K562 (cell line): ENCODE results near the gene BMP6. TPM values are rescaled to one million over a fixed set of nuclear protein-coding genes. Genes with fewer than 3 reads are reported as not detected.

ENCODE experiments used
- CBFA2T3 ChIP-seq: fragments of 450-650 bp; IDR thresholded peaks from 2 replicates; pipeline ENCODE4 v1.6.1; 2017
- DEAF1 ChIP-seq: fragments of 450-650 bp; formaldehyde crosslinking; IDR thresholded peaks from 2 replicates; pipeline ENCODE4 v1.4.0; 2020; ENCODE audit warnings: mild to moderate bottlenecking, moderate library complexity
- E2F8 ChIP-seq: fragments of 450-650 bp; IDR thresholded peaks from 2 replicates; pipeline ENCODE4 v1.7.1; 2018; ENCODE audit warnings: mild to moderate bottlenecking, low read depth; ENCODE audit not compliant: partially characterized antibody
- HDAC2 ChIP-seq: fragments of 450-650 bp; IDR thresholded peaks from 2 replicates; pipeline ENCODE4 v1.6.1; 2016; ENCODE audit warnings: mild to moderate bottlenecking
- MAZ ChIP-seq, 2 experiments: fragments of 450-650 bp in 1 of 2; sonication (generic) in 1 of 2; formaldehyde crosslinking; IDR thresholded peaks in 1 of 2; conservative IDR thresholded peaks in 1 of 2; 2 replicates each; pipeline versions ENCODE4 v1.4.0 to v1.5.0; 2020; ENCODE audit warnings: mild to moderate bottlenecking in 1 of 2, missing genetic modification reagents in 1 of 2
- RAD21 ChIP-seq, 2 experiments: fragments of 250-450 bp in 1 of 2; fragments of 450-650 bp in 1 of 2; sonication (Bioruptor Pico) in 1 of 2; formaldehyde crosslinking in 1 of 2; IDR thresholded peaks in 1 of 2; conservative IDR thresholded peaks in 1 of 2; 2 replicates each; pipeline versions ENCODE4 v1.4.0 to v1.8.0; 2020 to 2022; ENCODE audit warnings: mild to moderate bottlenecking in 2 of 2, moderate library complexity in 1 of 2
- RB1 ChIP-seq: fragments of 450-650 bp; IDR thresholded peaks from 2 replicates; pipeline ENCODE4 v1.6.1; 2017; ENCODE audit warnings: low read depth, mild to moderate bottlenecking
- SIN3B ChIP-seq: fragments of 450-650 bp; IDR thresholded peaks from 2 replicates; pipeline ENCODE4 v1.6.1; 2017; ENCODE audit warnings: low read depth, mild to moderate bottlenecking, moderate library complexity
- TBL1XR1 ChIP-seq, 2 experiments: IDR thresholded peaks; 2 replicates each; pipeline ENCODE4 v1.6.1; 2012; ENCODE audit warnings: improper control_type of control experiment in 2 of 2, low read length in 2 of 2, mild to moderate bottlenecking in 1 of 2
- TFAM ChIP-seq: fragments of 250-450 bp; sonication (Bioruptor Pico); conservative IDR thresholded peaks from 2 replicates; pipeline ENCODE4 v1.5.0; 2021; ENCODE audit warnings: mild to moderate bottlenecking, moderate library complexity
- TRIM24 ChIP-seq, 2 experiments: fragments of 450-650 bp; IDR thresholded peaks; 2 replicates each; pipeline ENCODE4 v1.6.1; 2016
- ZFP36 ChIP-seq: fragments of 150-350 bp; IDR thresholded peaks from 2 replicates; pipeline ENCODE4 v1.6.1; 2018; ENCODE audit warnings: low read length, low read depth; ENCODE audit not compliant: partially characterized antibody
- ZNF134 ChIP-seq: fragments of 250-450 bp; sonication (Bioruptor Pico); conservative IDR thresholded peaks from 2 replicates; pipeline ENCODE4 v1.4.0; 2020
- ZNF263 ChIP-seq: sonication (generic); formaldehyde crosslinking; IDR thresholded peaks from 2 replicates; pipeline ENCODE4 v1.8.0; 2022; ENCODE audit warnings: mild to moderate bottlenecking, missing genetic modification reagents, borderline replicate concordance
- ZNF445 ChIP-seq: fragments of 250-450 bp; sonication (Bioruptor Pico); IDR thresholded peaks from 2 replicates; pipeline ENCODE4 v1.4.0; 2020; ENCODE audit warnings: low read depth, mild to moderate bottlenecking, moderate library complexity
- ZNF699 ChIP-seq: fragments of 250-450 bp; sonication (Bioruptor Pico); IDR thresholded peaks from 2 replicates; pipeline ENCODE4 v1.8.0; 2021; ENCODE audit warnings: mild to moderate bottlenecking, moderate library complexity; ENCODE audit not compliant: insufficient replicate concordance
- ZNF785 ChIP-seq: fragments of 250-450 bp; sonication (Bioruptor Pico); IDR thresholded peaks from 2 replicates; pipeline ENCODE4 v1.4.0; 2020; ENCODE audit warnings: mild to moderate bottlenecking
- ZNF79 ChIP-seq: fragments of 250-450 bp; sonication (Bioruptor Pico); IDR thresholded peaks from 2 replicates; pipeline ENCODE4 v1.4.0; 2020; ENCODE audit warnings: low read depth, mild to moderate bottlenecking, moderate library complexity
- polyA plus RNA-seq, 8 experiments: library from polyadenylated mRNA; depleted of rRNA in 4 of 8; stranded (reverse) in 5 of 8; unstranded in 3 of 8; fragments of >200 nt; fragmentation: Nextera tagmentation in 2 of 8; fragmentation: Illumina TruSeq in 1 of 8; extraction: Ambion mirVana in 2 of 8; extraction: Trizol in 1 of 8; gene quantifications; 2 replicates each; pipeline versions ENCODE4 v1.2.1 to v1.2.3, GENCODE V29; 2011 to 2014; ENCODE audit warnings: inconsistent platforms in 1 of 8, missing spikeins in 1 of 8
- total RNA-seq, 7 experiments: library from RNA; depleted of rRNA in 6 of 7; stranded (reverse); fragments of >200 nt in 6 of 7; fragmentation: Illumina TruSeq in 2 of 7; extraction: Trizol in 2 of 7; gene quantifications; 2 replicates each; pipeline versions ENCODE4 v1.2.1 to v1.2.3, GENCODE V29; 2011 to 2021; ENCODE audit warnings: low replicate concordance in 1 of 7
- TF ChIP-seq, protein P1 (sequence below): IDR thresholded peaks from 2 replicates; pipeline ENCODE4 v1.6.1; 2014; ENCODE audit warnings: antibody characterized with exemption
- TF ChIP-seq, protein P2 (sequence below): fragments of 450-650 bp; IDR thresholded peaks from 2 replicates; pipeline ENCODE4 v1.6.1; 2017; ENCODE audit warnings: mild to moderate bottlenecking, moderate library complexity
- TF ChIP-seq, protein P3 (sequence below): fragments of 250-450 bp; sonication (Bioruptor Pico); IDR thresholded peaks from 2 replicates; pipeline ENCODE4 v1.9.0; 2021; ENCODE audit warnings: mild to moderate bottlenecking

BMP6 gene
- total and polyA plus RNA-seq, 9 of the 15 experiments (the other 6 are each of a cell fraction or from before 2014, with no cell fraction given): 0.01 to 0.13 (median 0.06) TPM; not detected in 3

DNA sequence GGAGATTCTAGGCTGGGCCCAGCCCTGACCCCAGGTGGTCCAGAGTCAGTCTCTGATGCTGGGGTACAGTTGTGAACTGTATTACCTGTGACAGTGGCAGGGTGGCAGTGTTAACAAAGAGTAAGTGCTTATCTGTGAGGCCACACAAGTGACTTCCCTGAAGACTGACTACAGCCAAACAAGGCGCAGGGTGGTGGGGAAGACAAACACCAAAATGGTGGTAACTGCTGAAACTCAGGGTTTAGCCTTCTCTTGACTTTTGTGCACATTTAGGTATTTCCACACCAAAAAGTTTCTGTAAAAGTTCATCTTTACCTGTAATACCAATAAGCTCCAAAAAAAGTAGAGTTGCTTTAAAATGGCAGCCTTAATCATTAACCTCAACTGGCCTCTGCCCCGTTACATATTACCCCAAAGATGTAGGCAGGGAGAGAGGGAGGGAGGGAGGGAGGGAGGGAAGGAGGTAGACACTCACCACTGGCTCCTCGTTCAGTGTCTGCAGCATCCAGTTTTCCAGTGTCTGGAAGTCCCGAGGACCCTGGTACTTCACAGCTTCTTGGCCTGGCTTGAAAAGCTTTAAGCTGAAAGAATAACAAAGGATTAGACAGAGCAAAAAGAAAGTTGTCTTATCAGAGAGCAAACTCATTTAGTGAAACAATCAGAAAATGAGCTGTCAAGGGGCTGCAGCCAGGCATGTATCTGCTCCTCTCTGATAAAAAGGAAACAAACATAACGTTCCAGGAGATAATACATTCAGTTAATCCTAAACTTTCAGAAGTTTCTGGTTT is 173.4 kb downstream of the BMP6 start (continued):
- TF ChIP-seq E2F8: peak; percentile 23
- peak; percentile 98 for TF ChIP-seq CBFA2T3
- TF ChIP-seq, protein P1, sequence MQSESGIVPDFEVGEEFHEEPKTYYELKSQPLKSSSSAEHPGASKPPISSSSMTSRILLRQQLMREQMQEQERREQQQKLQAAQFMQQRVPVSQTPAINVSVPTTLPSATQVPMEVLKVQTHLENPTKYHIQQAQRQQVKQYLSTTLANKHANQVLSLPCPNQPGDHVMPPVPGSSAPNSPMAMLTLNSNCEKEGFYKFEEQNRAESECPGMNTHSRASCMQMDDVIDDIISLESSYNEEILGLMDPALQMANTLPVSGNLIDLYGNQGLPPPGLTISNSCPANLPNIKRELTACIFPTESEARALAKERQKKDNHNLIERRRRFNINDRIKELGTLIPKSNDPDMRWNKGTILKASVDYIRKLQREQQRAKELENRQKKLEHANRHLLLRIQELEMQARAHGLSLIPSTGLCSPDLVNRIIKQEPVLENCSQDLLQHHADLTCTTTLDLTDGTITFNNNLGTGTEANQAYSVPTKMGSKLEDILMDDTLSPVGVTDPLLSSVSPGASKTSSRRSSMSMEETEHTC: no peak
- no peak for TF ChIP-seq ZNF785 (CRISPR knock-in tag)
- TF ChIP-seq DEAF1 (CRISPR knock-in tag): peak; percentile 75
- TF ChIP-seq, protein P2, sequence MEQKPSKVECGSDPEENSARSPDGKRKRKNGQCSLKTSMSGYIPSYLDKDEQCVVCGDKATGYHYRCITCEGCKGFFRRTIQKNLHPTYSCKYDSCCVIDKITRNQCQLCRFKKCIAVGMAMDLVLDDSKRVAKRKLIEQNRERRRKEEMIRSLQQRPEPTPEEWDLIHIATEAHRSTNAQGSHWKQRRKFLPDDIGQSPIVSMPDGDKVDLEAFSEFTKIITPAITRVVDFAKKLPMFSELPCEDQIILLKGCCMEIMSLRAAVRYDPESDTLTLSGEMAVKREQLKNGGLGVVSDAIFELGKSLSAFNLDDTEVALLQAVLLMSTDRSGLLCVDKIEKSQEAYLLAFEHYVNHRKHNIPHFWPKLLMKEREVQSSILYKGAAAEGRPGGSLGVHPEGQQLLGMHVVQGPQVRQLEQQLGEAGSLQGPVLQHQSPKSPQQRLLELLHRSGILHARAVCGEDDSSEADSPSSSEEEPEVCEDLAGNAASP: no peak
- TF ChIP-seq RB1: no peak
- no peak for TF ChIP-seq TFAM (CRISPR knock-in tag)
- TF ChIP-seq SIN3B: no peak
- TF ChIP-seq ZNF445 (CRISPR knock-in tag): no peak
- TF ChIP-seq ZNF699 (CRISPR knock-in tag): no peak
- TF ChIP-seq ZNF263 (CRISPR knock-in tag): peak; percentile 39; the same call in 1 of the 2 replicates
- TF ChIP-seq ZNF134 (CRISPR knock-in tag): no peak
- TF ChIP-seq, protein P3, sequence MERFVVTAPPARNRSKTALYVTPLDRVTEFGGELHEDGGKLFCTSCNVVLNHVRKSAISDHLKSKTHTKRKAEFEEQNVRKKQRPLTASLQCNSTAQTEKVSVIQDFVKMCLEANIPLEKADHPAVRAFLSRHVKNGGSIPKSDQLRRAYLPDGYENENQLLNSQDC (CRISPR knock-in tag): no peak
- TF ChIP-seq ZFP36: no peak
- peak; percentile 79 to 91 for TF ChIP-seq TRIM24 (IDR thresholded peaks at IDR 0.05)
- peak; percentile 36 to 97; a peak in 2 of 4 replicates for TF ChIP-seq TBL1XR1 (IDR thresholded peaks at IDR 0.05; ENCODE audit: low read length in 2 of 2)
- TF ChIP-seq MAZ (CRISPR knock-in tag; conservative IDR thresholded peaks at IDR 0.05 in 1 of 2, IDR thresholded peaks at IDR 0.05 in 1 of 2): peak in 1 of 2 experiments; percentile 46; a peak in 1 of 4 replicates
- peak; percentile 89 to 93 for TF ChIP-seq RAD21 (CRISPR knock-in tag; conservative IDR thresholded peaks at IDR 0.05 in 1 of 2, IDR thresholded peaks at IDR 0.05 in 1 of 2)
- peak; percentile 88 for TF ChIP-seq HDAC2
- TF ChIP-seq ZNF79: no peak
